Daoy (cell line): ENCODE measurements around the gene KRABD2.
"Not testable (repeated sequence)": the region's sequence is repeated elsewhere in the genome, so short reads cannot be mapped to it uniquely, and the experiment has no call there.

Experiments
- DNase-seq: peaks from one replicate; pipeline ENCODE4 v3.0.0-alpha.2; 2015; ENCODE audit warnings: low read depth

The KRABD2 gene

DNA sequence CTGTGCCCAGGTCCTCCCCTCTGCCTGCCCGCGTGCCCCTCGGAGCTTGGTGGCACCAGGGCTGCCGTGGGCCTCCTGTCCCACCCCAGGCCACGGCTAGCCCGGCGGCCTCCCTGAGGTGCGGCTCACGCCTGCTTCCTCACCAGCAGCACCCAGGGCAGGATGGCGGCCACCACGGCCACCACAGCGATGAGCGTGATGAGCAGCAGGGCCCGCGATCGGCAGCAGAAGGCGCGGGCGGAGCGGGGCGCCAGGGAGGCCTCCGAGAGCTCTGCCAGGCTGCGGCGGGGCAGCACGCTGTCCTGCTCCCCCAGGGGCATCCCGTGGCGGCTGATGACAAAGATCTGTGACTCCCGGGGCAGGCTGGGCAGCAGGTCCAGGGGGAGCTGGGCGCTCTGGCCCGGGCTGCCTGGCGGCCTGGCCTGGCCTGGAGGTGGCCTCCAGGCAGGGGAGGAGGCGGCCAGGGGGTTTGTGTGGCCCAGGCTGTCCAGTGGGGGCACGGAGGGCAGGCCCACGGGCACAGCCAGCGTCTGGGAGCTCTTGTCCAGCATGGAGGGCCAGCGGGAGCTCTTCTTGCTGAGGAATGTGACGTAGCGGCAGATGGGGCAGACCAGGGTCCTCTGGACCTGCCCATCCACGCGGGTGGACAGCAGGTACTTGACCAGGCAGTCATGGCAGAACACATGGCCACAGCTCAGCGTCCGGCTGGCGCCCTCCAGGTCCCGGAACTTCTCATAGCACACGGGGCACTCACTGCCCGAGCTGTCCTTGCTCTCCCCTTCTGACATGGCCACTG, 16.4 kb upstream of the KRABD2 start:
- DNase-seq: no peak

DNA sequence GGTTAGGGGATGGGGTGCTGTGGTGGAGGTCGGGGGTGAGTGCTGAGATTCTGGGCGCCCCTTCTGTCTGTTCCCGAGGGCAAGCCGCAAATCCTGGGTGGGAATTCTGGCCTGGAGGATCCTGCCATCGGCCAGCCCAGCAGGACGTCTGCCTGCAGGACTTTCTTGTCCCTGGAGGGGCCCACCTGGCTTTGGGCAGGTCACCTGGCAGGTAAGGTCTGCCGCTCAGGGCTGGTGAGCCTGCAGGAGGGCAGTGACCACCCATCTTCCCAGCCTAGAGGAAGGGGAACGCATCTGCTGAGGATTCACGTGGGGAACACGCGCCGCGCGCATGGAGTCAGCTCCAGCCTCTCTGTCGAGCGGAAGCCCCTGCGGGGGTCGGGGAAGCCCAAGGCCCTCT, 15.8 kb upstream of the KRABD2 start:
- DNase-seq: no peak

DNA sequence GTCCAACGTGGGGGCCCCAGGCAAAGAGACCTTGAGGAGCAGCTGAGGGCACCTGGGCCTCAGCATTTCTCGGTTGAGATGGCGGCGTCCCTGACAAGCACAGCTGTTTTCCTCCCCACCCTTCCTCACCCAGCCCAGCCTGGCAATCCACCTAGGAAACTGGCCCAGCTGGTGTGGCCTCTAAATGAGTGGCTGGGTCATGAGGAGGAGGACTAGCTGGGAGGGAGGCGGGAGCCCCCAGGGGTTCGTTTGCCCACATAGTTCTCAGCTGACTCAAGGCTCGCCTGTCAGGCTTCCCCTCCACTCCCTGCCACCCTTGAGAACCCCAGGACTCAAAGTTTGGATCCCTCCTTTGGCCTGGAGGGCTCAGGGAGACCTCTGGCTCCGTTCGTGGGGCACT, 15.2 kb upstream of the KRABD2 start:
- DNase-seq: peak; percentile 60

DNA sequence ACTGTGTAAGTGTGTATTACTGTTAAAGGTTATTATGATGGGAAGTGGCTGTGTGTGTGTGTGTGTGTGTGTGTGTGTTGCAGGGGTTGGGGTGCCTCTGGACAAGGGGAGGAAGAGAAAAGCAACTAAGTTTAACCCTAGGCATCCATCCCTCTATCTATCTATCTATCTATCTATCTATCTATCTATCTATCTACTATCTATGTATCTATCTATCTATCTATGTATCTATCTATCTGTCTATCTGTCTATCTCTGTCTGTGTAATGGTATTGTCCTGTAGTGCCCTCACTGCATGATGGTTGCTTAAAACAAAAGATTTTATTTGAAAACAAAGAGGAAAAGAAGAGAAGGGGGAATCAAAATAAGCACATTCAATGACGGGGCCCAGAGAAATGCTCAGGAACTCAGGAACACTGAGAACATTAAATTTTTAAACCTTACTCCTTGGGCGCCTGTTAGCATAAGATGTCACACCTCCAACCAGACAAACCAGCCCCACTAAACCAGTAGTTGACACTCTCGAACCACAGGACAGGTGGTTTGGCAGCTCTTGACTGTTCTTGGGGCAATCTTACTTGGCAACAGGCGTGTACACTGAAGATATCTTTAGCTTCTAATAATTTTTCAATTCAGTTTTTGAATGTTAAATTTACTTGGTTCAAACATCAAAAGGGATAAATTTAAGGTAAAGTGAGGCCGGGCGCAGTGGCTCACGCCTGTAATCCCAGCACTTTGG, 11.6 kb upstream of the KRABD2 start:
- DNase-seq: no peak

DNA sequence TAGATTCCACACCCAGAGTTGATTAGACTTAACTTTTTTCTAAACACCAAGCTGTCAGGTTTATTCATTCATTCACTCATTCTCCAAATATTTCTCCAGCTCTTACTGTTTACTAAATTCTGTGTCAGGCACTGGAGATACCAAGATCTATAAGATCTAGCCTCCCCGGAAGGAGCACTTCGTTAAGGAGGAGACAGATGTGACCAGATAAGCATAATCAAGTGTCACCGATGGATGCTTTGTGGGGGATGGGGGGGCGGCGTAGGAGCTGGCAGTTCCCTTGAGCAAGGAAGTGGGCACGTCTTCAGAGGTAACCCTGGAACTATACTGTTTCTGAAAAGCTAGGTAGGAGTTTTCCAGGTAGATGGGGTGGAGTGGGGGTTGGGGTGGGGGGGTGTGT, 10.3 kb upstream of the KRABD2 start:
- no peak for DNase-seq

DNA sequence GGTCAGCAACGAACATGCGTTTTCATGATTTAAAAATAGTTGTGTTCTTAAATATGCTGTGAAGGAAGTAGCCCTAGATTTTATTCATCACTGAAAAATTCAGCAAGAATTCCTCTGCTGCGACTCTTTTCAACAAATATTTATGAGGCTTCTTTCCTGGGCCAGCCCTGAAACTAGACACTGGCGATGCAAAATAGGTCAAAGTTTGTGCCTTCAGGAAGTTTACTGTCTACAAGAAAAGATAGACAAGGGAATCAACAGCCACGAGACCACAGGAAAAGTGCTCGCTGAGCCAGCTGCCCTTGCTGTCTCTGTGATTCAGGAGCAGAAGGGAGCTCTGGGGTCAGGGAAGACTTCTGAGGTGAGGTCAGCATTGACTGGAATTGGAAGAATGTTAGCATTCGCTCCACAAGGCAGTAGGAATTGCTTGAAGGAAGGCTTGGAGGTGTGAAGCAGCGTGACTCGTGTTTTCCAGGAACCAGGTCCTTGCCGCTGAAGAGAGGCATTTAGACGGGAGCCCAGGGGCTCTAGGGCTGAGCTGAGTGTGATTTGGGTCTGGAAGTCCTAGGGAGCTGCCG, 8.4 kb upstream of the KRABD2 start:
- DNase-seq: peak; percentile 62

DNA sequence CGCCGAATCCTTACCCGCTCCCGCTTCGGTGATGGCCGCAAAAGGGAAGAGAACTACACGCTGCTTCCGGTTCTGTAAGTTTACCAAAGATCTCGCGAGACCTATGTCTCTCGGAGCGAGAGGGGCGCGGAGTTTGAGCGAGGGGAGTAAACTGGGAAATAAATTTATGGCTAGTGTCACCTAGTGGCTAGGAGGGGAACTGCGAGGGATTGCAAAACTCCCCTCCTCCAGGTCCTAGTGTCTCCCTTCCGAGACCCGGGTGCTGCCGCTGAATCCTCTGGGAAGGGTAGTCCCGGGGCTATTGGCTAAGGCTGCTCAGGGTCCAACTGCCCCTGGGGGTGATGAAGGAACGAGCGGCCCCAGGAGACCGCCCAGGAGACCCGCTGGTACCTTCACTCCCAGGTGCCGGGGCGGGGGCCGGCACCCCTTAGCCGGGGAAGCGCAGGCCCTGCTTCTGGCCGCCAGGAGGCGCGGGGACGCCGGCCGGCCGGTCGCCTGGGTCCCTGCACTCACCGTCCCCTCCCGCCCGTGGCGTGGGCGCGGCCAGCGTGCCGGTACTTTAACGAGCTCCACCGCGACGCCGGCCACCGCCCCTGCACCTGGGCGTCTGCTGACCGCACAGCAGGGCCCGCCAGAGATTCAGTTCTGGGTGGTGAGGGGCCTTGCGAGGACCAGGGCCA, 6.8 kb upstream of the KRABD2 start, which contains the start of gene RPL26:
RPL26 (minus strand) TSS at position 51 of the 680 bp plus-strand sequence. CDS start 883 bp downstream, outside the sequence.
- peak; percentile 94 for DNase-seq

DNA sequence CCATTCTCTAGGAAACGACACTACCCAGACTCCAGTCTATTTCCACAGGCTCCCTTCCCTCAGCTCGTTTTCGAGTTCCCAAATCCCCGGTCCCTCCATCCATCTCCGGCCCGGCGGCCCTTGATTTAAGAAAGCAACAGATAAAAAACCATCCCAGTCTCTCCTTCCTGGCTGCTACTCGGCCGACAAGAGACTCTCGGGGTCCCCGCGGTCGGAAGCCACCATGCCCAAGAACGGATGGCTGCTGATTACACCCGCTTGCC, 6.3 kb upstream of the KRABD2 start:
- DNase-seq: no peak

DNA sequence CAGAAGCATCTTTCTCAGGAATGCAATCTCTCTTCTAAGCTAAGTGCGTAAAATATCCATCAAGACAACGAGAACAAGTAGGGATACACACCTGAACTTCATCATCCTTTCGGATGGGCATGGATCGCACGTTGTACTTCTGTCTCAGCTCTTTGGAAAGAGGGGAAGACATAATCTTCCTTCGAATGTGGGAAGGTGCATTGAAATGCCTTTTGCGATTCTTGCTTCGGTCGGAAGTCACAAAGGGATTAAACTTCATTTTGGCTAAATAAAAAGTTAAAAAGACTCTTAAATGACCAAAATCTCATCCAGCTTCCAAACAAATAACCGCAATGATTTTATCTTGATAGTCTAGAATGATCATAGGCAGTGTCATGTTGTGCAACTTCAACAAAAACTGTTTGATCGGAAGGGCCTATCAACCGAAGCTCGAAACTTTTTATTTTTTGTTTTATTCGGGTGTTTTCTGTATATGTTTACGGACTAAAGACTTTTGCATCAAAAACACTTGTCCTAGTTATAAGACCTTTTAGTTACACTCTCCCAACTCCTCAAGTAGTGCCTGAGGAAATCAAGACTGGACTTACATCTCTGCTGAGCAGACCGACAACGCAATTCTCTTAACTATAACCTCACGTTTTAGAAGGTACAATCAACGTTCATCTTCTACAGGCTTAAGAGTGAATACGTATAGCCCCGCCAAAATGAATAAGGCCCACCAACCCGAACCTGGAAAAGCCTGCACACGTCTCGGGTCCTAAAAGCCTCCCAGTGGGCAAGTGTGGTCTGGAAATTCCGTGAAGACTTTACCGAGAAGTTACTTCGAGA, 5.8 kb upstream of the KRABD2 start:
- DNase-seq: no peak

DNA sequence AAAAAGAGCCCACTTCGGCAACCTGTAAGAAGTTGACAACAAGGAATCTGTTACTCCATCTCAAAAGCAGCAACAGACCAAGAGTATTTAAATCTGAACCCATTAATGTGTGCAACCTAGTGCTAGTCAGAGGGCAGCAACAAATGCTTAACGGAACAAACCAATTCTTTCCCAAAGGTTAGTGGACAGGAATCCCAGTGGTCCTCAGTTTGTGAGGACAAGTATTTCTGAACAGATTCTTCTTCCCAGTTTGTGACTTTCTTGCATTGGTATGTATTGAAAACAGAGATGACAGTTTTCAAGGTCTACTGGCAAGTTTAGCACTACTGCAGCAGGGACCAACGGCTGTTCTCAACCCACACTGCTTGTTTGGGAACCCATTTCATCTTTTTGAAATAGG, 3.5 kb upstream of the KRABD2 start:
- DNase-seq: no peak

DNA sequence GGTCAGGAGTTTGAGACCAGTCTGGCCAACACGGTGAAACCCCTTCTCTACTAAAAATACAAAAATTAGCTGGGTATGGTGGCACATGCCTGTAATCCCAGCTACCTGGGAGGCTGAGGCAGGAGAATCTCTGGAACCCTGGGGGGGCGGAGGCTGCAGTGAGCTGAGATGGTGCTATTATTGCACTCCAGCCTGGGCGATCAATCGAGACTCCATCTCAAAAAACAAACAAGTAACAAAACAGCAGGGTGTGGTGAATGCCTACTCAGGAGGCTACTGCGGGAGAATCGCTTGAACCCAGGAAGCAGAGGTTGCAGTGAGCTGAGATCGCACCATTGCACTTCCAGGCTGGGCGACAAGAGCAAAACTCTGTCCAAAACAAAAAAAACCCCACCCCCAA, 1.6 kb upstream of the KRABD2 start:
- DNase-seq: not testable (repeated sequence)

DNA sequence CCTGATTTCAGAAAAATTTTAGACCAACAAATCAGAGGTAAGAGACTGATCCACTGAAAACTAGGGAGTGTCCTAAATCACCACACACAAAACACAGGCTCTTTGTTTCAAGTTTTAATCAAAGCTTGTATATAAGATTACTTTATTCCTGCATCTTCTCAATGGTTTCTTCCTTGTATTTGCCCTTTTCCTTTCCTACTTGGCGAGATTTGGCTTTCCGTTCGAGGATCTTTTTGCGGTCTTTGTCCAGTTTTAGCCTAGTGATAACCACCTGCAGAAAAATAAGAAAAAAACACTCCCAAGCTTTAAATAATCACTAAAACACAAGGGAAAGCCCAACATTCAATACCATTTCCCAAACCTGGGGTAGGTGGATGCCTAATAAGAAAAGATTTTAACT, 918 bp upstream of the KRABD2 start:
- DNase-seq: no peak

DNA sequence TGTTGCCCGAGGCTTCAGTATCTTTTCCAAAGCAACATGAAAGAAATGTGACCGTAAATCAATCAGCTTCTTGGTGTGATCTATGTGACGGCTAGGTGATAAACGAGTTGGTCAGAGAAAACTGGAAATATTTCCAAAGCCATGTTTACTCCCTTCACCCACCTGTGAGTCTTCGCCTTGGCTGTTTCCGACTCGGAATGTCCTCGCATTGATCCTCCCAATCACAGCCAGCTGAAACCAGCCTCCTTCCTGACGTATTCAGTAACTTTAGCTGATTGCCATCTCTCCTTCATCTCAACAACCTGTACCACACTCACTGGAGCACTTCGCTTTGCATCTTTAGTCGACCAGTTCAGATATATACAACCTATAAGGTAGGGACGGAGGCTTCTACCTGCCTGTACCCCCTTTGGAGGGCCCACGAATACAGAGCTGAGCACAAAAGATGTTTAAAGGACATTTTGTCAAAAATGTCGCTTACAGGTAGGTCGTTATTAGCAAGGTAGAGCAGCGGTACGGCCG, 705 bp downstream of the KRABD2 start:
- no peak for DNase-seq

DNA sequence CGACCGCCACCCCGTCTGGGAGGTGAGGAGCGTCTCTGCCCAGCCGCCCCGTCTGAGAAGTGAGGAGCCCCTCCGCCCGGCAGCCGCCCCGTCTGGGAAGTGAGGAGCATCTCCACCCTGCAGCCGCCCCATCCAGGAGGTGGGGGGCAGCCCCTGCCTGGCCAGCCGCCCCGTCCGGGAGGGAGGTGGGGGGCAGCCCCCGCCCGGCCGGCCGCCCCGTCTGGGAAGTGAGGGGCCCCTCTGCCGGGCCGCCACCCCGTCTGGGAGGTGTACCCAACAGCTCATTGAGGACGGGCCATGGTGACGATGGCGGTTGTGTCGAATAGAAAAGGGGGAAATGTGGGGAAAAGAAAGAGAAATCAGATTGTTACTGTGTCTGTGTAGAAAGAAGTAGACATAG, 2.6 kb downstream of the KRABD2 start:
- not testable (repeated sequence) for DNase-seq

DNA sequence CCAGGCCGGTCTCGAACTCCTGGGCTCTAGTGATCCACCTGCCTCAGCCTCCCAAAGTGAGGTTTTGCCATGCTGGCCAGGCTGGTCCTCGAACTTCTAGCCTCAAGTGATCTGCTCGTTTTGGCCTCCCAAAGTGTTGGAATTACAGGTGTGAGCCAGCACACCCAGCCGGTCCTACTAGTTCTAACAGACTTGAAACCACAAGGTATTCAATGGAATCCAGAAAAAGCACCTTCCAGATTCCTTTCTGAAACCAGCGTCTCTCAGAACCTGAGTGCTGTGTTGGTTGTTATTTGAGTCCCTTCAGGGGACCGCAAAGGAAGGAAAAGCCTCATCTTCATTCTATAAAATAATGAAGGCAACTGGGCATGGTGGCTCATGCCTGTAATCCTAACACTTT, 4.1 kb downstream of the KRABD2 start:
- no peak for DNase-seq

DNA sequence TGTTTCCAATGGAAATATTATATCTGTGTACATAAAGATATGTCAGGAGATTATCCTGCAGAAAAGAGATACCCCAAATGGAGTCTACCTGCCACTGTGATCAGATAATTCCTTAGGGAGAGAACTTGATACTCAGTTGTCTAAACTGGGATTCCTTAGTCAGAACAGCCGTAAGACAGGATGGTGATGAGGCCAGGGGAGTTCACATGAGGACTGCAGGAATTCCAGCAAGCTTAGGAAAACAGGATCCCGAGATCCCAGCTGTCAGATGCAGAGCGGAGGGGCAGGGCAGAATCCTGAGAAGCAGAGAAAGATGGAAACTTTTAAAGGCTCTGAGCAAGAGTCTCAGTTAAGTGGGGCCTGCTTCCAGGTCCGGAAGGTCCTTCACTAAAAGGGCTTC, 4.7 kb downstream of the KRABD2 start:
- no peak for DNase-seq

DNA sequence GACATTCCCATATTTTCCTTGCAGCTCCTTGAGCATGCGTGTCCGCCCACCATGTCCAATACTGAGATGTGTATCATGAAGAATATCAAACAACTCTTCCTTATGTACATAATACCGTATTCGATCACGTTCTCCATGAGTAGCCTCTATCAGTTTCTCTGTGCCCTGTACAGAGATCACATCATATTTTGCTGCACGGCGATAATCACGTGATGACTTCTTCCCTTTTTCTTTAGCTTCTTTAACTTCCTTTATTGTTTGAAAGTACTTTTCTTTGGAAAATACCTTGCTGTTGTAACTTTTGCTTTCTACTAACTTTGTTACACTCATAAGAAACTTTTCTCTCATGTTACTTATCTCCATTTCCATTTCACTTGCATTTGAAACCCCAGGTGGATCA, 6.6 kb downstream of the KRABD2 start:
- no peak for DNase-seq

DNA sequence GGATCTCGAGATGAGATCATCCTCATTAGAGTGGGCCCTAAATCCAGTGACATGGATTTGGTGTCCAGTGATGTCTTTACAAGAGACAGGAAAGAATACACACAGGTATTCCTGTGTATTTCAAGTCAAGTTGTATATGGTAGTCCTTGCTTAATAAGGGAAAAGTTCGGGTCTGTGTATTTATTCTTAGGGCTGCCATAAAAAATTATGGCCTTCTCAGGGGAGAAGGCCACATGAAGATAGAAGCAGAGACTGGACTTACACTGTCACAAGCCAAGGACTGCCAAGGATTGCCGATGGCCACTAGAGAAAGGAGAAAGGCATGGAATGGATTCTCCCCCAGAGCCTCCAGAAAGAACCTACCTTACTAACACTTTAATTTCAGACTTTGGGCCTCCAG, 8.3 kb downstream of the KRABD2 start:
- DNase-seq: no peak

DNA sequence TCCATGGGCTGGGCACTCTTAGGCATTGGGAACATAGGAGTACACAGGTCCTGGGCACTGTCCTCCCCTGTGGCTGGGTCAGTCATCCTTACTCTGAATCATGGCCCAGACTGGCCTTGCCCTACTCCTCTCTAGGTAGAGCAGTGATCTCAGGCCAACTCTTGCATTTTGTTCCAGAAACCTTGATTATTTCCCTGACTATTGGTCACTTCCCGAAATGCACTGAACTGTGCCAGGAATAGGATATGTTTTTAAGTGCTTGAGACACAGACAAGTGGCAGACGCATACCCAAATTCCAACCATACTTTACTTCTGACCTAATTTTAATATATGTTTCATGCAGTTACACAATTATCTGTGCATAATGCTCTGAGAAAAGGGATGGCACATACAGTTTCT, 10.3 kb downstream of the KRABD2 start:
- peak; percentile 17 for DNase-seq

DNA sequence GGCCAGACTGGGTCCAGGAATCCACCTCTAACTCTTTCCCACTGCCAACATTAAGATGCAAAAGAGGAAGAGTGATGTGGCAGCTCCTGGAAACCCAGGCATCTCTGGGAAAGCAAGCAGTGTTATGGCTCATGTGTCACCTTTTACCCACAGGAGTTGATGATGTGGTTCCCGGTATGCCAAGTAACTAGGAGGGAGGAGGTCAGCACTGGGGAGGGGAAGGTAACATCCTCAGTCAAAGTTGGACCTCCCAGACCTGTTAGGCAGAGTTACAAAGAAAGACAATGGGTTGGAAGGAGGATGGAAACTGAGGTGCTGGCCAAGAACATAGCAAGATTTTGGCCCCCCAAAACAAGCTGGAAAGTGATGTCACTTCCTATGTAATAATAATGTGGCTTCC, 11.4 kb downstream of the KRABD2 start:
- DNase-seq: peak; percentile 73

DNA sequence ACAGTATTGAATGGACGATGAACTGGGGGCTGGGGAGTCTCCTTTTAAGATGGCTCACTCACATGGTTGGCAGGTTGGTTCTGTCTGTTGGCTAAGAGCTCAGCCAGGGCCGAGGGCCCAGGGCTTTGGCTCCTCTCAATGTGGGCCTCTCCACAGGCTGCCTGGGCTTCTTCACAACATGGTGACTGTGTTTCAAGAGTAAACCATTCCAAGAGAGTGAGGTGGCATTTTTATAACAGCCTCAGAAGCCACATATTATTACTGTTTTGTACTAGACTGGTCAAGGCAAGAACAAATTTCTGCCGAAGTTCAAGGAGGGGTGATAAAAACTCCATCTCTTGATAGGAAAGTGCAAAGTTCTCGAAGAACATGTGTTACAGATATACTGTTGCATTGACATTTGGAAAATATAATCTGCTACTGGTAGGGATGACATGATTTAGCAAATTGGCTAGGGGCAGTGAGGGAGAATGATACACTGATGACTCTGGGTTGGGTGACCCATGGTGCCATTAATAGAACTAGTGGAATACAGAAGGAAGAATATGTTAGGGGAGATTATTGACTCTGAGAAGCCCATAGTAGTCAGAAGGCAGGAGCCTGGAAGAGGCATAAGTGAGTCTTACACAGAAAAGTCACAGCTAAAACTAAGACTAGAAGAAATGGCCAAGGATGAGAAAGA, 13.7 kb downstream of the KRABD2 start:
- peak; percentile 19 for DNase-seq
